GDM1 (cell line): ENCODE measurements around the gene LRCOL1.

Experiments used
- DNase-seq: peaks from one replicate; lab custom pipeline; 2025; lab: John Stamatoyannopoulos, UW

LRCOL1 gene

GRCh38 chr12:132581348-132582057 is 28.9 kb downstream of the LRCOL1 start:
- DNase-seq = no peak

- DNase-seq = no peak
These were observed 29.6 kb downstream of the LRCOL1 start for GRCh38 chr12:132580701-132581292.

- no peak for DNase-seq
These were observed 30.6 kb downstream of the LRCOL1 start for GRCh38 chr12:132579744-132580143.

- DNase-seq = no peak
These were observed 31.6 kb downstream of the LRCOL1 start for GRCh38 chr12:132578826-132579225.

GRCh38 chr12:132578118-132578517 is 32.3 kb downstream of the LRCOL1 start:
- no peak for DNase-seq

GRCh38 chr12:132577191-132577920 is 33.0 kb downstream of the LRCOL1 start:
- DNase-seq = no peak

- DNase-seq = no peak
These were observed 33.7 kb downstream of the LRCOL1 start for GRCh38 chr12:132576701-132577100.

GRCh38 chr12:132575661-132576060 is 34.7 kb downstream of the LRCOL1 start:
- no peak for DNase-seq

GRCh38 chr12:132574271-132574996 is 35.9 kb downstream of the LRCOL1 start:
- DNase-seq = no peak

GRCh38 chr12:132572801-132573760 is 37.3 kb downstream of the LRCOL1 start:
- no peak for DNase-seq

GRCh38 chr12:132572106-132572505 is 38.3 kb downstream of the LRCOL1 start:
- no peak for DNase-seq

GRCh38 chr12:132571598-132571997 is 38.8 kb downstream of the LRCOL1 start:
- DNase-seq = no peak

- DNase-seq = no peak
These were observed 39.3 kb downstream of the LRCOL1 start for GRCh38 chr12:132571051-132571450.

- DNase-seq = no peak
These were observed 39.7 kb downstream of the LRCOL1 start for GRCh38 chr12:132570635-132571034.

GRCh38 chr12:132569856-132570480 is 40.4 kb downstream of the LRCOL1 start:
- DNase-seq = no peak

GRCh38 chr12:132568826-132569480 is 41.4 kb downstream of the LRCOL1 start:
- DNase-seq = no peak

- no peak for DNase-seq
These were observed 42.1 kb downstream of the LRCOL1 start for GRCh38 chr12:132568301-132568700.

- no peak for DNase-seq
These were observed 43.8 kb downstream of the LRCOL1 start for GRCh38 chr12:132566516-132567131.

GRCh38 chr12:132565365-132565764 is 45.0 kb downstream of the LRCOL1 start:
- DNase-seq = no peak

- DNase-seq = no peak
These were observed 46.5 kb downstream of the LRCOL1 start for GRCh38 chr12:132563911-132564310.
